Measurements from ENCODE around the gene OR10T2.
"Not testable (repeated sequence)": the region's sequence is repeated elsewhere in the genome, so short reads cannot be mapped to it uniquely, and the experiment has no call there.

The OR10T2 gene

DNA sequence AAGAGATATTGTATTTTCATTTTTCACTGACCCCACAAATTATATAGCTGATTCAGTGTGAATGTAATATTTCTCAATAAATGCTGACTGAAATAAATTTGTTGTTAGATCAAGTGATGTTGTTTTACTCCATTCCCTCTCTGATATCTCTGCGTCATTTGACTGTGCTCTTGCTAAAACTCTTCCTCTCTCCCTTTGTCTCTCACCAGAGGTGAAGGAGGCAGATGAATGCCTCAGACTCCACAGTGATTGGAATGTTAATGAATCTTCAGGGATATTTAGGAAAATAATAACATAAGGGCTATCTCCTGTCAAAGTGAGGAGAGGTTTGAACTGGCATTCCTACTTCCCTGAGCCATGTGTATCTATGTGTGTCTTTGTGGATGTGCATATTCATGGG, 41.8 kb downstream of the OR10T2 start:
- TF ChIP-seq, protein P1, sequence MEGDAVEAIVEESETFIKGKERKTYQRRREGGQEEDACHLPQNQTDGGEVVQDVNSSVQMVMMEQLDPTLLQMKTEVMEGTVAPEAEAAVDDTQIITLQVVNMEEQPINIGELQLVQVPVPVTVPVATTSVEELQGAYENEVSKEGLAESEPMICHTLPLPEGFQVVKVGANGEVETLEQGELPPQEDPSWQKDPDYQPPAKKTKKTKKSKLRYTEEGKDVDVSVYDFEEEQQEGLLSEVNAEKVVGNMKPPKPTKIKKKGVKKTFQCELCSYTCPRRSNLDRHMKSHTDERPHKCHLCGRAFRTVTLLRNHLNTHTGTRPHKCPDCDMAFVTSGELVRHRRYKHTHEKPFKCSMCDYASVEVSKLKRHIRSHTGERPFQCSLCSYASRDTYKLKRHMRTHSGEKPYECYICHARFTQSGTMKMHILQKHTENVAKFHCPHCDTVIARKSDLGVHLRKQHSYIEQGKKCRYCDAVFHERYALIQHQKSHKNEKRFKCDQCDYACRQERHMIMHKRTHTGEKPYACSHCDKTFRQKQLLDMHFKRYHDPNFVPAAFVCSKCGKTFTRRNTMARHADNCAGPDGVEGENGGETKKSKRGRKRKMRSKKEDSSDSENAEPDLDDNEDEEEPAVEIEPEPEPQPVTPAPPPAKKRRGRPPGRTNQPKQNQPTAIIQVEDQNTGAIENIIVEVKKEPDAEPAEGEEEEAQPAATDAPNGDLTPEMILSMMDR (IDR thresholded peaks at IDR 0.05; ENCODE audit: low read depth, low read length): no peak
- no peak overlapping the region for H3K4me3 ChIP-seq (replicated peaks in 1 of 2; ENCODE audit: low read depth in 2 of 2, low read length in 2 of 2)
- DNase-seq (ENCODE audit: low read depth in 2 of 2): no peak

DNA sequence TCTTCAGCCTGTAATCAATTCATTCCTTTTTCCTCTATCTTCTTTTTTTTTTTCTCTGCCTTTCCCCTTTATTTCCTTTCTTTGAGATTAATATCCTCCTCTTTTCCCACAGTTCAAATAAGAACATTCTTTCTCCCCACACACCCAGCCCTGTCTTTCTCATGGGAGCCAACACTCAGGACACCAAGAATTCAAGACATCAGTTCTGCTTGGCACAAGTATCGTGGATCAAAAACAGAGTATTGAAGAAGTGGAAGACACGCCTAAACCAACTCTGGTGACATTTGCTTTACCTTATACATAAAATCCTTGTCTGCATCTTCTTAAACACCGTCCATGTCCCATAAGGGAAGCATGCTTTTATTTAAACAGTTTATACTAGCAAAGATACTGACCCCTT, 42.6 kb downstream of the OR10T2 start:
- no peak for DNase-seq (ENCODE audit: low read depth in 2 of 2)
- TF ChIP-seq, protein P1 (IDR thresholded peaks at IDR 0.05; ENCODE audit: low read depth, low read length): no peak
- H3K4me3 ChIP-seq (replicated peaks in 1 of 2; ENCODE audit: low read depth in 2 of 2, low read length in 2 of 2): no peak overlapping the region

DNA sequence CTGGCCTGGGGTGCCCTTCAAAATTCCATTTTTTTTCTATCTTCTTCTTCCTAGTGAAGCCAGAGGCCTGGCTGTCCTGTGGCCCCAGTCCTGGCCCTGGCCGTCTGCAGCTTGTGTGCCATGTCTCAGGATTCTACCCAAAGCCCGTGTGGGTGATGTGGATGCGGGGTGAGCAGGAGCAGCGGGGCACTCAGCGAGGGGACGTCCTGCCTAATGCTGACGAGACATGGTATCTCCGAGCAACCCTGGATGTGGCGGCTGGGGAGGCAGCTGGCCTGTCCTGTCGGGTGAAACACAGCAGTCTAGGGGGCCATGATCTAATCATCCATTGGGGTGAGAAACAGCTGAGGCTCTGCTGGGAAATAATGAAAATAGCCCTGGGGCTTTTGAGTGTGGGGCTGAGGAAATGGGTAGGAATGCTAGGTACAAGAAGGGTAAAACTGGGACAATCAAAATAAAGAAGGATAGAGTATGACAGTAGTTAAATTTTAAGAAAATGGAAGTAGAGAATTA, 43.4 kb downstream of the OR10T2 start:
- TF ChIP-seq, protein P1 (IDR thresholded peaks at IDR 0.05; ENCODE audit: low read depth, low read length): no peak
- no peak for DNase-seq (ENCODE audit: low read depth in 2 of 2)
- no peak overlapping the region for H3K4me3 ChIP-seq (replicated peaks in 1 of 2; ENCODE audit: low read depth in 2 of 2, low read length in 2 of 2)

DNA sequence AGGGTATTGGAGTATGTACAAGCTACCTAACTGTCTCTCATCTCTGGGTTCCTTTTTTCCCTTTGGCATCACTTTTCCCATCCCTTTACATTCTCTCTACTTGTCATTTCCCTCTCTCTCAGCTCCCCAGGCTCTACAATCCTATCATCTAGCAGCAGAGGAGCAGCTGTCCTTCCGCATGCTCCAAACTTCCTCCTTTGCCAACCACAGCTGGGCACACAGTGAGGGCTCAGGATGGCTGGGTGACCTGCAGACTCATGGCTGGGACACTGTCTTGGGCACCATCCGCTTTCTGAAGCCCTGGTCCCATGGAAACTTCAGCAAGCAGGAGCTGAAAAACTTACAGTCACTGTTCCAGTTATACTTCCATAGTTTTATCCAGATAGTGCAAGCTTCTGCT, 45.0 kb downstream of the OR10T2 start:
- no peak for DNase-seq (ENCODE audit: low read depth in 2 of 2)
- TF ChIP-seq, protein P1 (IDR thresholded peaks at IDR 0.05; ENCODE audit: low read depth, low read length): no peak
- H3K4me3 ChIP-seq (replicated peaks in 1 of 2; ENCODE audit: low read depth in 2 of 2, low read length in 2 of 2): no peak overlapping the region

DNA sequence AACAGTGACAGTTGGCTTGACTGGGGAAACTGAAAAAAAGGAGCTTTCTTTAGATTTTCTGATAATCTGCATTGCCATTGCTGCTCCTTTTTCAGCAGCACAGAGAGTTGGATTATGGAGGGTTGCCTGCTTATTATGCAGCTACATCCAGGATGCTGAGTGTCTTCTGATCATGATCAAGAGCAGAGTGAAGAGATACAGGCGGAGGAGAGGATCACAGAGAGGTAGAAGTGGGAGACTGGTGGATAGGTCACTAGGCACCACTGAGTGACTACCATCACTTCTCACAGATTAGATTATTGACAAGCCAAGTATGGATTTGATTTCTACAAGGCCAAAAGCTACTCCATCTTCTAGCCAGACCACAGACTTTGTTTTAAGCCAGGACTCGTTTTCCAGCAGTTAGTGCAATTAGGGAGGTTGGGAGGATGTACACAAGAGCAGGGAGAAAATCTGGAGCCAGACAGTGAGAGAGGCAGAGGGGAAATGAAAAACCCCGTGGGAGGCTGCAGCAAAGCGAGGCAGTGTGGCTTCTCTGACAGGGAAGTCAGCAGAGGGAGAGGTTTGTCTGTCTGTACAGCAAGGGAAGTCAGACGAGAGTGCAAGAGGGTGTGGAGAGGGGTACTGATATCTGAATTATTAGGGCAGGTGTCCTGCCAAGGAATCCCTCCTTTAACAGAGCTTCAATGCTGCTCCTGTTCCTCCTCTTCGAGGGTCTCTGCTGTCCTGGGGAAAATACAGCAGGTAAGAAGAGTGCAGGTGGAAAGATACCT, 45.8 kb downstream of the OR10T2 start, which contains the start of gene CD1E:
CD1E (plus strand) TSS at position 592 of the 773 bp plus-strand sequence; CDS start at position 687, 95 bp downstream.
- TF ChIP-seq, protein P1 (IDR thresholded peaks at IDR 0.05; ENCODE audit: low read depth, low read length): no peak
- no peak for DNase-seq (ENCODE audit: low read depth in 2 of 2)
- no peak within 1 kb of the TSS for H3K4me3 ChIP-seq (replicated peaks in 1 of 2; ENCODE audit: low read depth in 2 of 2, low read length in 2 of 2)

DNA sequence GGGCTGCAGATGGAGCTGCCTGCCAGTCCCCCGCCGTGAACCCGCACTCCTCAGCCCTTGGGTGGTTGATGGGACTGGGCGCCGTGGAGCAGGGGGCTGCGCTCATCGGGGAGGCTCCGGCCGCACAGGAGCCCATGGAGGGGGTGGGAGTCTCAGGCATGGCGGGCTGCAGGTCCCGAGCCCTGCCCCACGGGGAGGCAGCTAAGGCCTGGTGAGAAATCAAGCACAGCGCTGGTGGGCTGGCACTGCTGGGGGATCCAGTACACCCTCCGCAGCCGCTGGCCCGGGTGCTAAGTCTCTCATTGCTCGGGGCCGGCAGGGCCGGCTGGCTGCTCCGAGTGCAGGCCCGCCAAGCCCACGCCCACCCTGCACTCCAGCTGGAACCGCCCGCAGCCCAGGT, 50.3 kb downstream of the OR10T2 start:
- H3K4me3 ChIP-seq (replicated peaks in 1 of 2; ENCODE audit: low read depth in 2 of 2, low read length in 2 of 2); DNase-seq (ENCODE audit: low read depth in 2 of 2): not testable (repeated sequence)
